Ascending aorta (tissue), 2 donors: ENCODE data around the gene SMAD5. TPM values are rescaled to one million over a fixed set of nuclear protein-coding genes. Genes with fewer than 3 reads are reported as not detected.

ENCODE experiments used
- DNase-seq, 2 donors: peaks; one replicate each; pipeline ENCODE4 v3.0.0-alpha.2; 2019; ENCODE audit warnings: low spot score in 2 of 2
- H3K27ac ChIP-seq, 2 donors: fragments of 200-600 bp; sonication (generic); one replicate each; pipeline ENCODE4 v1.5.1; 2016 to 2017; ENCODE audit warnings: mild to moderate bottlenecking in 1 of 2
- H3K27me3 ChIP-seq: fragments of 200-600 bp; sonication (generic); one replicate; pipeline ENCODE4 v1.5.1; 2017
- H3K36me3 ChIP-seq, 2 donors: fragments of 200-600 bp; sonication (generic); one replicate each; pipeline ENCODE4 v1.5.1; 2016
- H3K4me1 ChIP-seq, 2 donors: fragments of 200-600 bp; sonication (generic); one replicate each; pipeline ENCODE4 v1.5.1; 2016 to 2017; ENCODE audit warnings: mild to moderate bottlenecking in 1 of 2
- H3K4me3 ChIP-seq, 2 donors: fragments of 200-600 bp; sonication (generic); one replicate each; pipeline ENCODE4 v1.5.1; 2016 to 2017; ENCODE audit warnings: mild to moderate bottlenecking in 1 of 2
- H3K9me3 ChIP-seq, 2 donors: fragments of 200-600 bp; sonication (generic); one replicate each; pipeline ENCODE4 v1.5.1; 2016
- intact Hi-C: fragments of 100-400 bp; cut with DNase I; formaldehyde crosslinking; loops from one replicate; pipeline ENCODE4 v1.15.1; 2023
- total RNA-seq: library from RNA; depleted of rRNA; stranded (reverse); fragments of >200 nt; gene quantifications from one replicate; pipeline ENCODE4 v1.1.0, GENCODE V29; 2016
- TF ChIP-seq, protein P1 (sequence below), 3 experiments: fragments of 200-600 bp in 2 of 3; fragments of 450-650 bp in 1 of 3; sonication (generic) in 2 of 3; IDR thresholded peaks; one replicate each; pipeline ENCODE4 v1.5.1; 2016 to 2019; ENCODE audit warnings: antibody characterized with exemption in 3 of 3, mild to moderate bottlenecking in 1 of 3, moderate library complexity in 1 of 3

Gene SMAD5
- total RNA-seq, 1 donor from 2014 or later: 23.8 TPM

GRCh38 chr5:136162008-136162407 lies 29.4 kb downstream of the SMAD5 start:
- Histone ChIP-seq H3K9me3 (no peaks in the 10 kb centered on the region), H3K27me3 (no peaks in the 10 kb centered on the region), H3K4me3 (no peak overlapping the region), H3K36me3 (peaks cover 7 to 27% of the 10 kb centered on the region in 2 donors), H3K27ac (no peak overlapping the region), H3K4me1 (peaks cover 0 to 9% of the 10 kb centered on the region in 2 donors)
- intact Hi-C loops: no loop called here
- DNase-seq: no peak
- TF ChIP-seq, protein P1, sequence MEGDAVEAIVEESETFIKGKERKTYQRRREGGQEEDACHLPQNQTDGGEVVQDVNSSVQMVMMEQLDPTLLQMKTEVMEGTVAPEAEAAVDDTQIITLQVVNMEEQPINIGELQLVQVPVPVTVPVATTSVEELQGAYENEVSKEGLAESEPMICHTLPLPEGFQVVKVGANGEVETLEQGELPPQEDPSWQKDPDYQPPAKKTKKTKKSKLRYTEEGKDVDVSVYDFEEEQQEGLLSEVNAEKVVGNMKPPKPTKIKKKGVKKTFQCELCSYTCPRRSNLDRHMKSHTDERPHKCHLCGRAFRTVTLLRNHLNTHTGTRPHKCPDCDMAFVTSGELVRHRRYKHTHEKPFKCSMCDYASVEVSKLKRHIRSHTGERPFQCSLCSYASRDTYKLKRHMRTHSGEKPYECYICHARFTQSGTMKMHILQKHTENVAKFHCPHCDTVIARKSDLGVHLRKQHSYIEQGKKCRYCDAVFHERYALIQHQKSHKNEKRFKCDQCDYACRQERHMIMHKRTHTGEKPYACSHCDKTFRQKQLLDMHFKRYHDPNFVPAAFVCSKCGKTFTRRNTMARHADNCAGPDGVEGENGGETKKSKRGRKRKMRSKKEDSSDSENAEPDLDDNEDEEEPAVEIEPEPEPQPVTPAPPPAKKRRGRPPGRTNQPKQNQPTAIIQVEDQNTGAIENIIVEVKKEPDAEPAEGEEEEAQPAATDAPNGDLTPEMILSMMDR (IDR thresholded peaks at IDR 0.05): no peak

- Histone ChIP-seq H3K36me3 (peaks cover 7 to 37% of the 10 kb centered on the region in 2 donors), H3K4me1 (peaks cover 0 to 6% of the 10 kb centered on the region in 2 donors), H3K27me3 (no peaks in the 10 kb centered on the region), H3K9me3 (no peaks in the 10 kb centered on the region), H3K4me3 (no peak overlapping the region), H3K27ac (no peak overlapping the region)
- TF ChIP-seq, protein P1 (IDR thresholded peaks at IDR 0.05): no peak
- DNase-seq: no peak
- intact Hi-C loops: no loop called here
Observed at GRCh38 chr5:136164226-136164625, 31.6 kb downstream of the SMAD5 start.

- no peaks in the 10 kb centered on the region for H3K27me3 ChIP-seq
- H3K4me1 ChIP-seq: no peaks in the 10 kb centered on the region
- TF ChIP-seq, protein P1 (IDR thresholded peaks at IDR 0.05): no peak
- no peak overlapping the region for H3K27ac ChIP-seq
- no peak for DNase-seq
- H3K36me3 ChIP-seq: peaks cover 7 to 29% of the 10 kb centered on the region in 2 donors
- H3K4me3 ChIP-seq: no peak overlapping the region
- intact Hi-C loops: no loop called here
- H3K9me3 ChIP-seq: no peaks in the 10 kb centered on the region
Observed at GRCh38 chr5:136166909-136167308, 34.3 kb downstream of the SMAD5 start.

GRCh38 chr5:136169218-136169617 lies 36.6 kb downstream of the SMAD5 start:
- no peaks in the 10 kb centered on the region for H3K9me3 ChIP-seq
- DNase-seq: no peak
- no peak overlapping the region for H3K27ac ChIP-seq
- H3K4me1 ChIP-seq: no peaks in the 10 kb centered on the region
- H3K4me3 ChIP-seq: no peak overlapping the region
- TF ChIP-seq, protein P1 (IDR thresholded peaks at IDR 0.05): no peak
- H3K27me3 ChIP-seq: no peaks in the 10 kb centered on the region
- intact Hi-C loops: no loop called here
- peaks cover 11 to 25% of the 10 kb centered on the region in 2 donors for H3K36me3 ChIP-seq

DNA sequence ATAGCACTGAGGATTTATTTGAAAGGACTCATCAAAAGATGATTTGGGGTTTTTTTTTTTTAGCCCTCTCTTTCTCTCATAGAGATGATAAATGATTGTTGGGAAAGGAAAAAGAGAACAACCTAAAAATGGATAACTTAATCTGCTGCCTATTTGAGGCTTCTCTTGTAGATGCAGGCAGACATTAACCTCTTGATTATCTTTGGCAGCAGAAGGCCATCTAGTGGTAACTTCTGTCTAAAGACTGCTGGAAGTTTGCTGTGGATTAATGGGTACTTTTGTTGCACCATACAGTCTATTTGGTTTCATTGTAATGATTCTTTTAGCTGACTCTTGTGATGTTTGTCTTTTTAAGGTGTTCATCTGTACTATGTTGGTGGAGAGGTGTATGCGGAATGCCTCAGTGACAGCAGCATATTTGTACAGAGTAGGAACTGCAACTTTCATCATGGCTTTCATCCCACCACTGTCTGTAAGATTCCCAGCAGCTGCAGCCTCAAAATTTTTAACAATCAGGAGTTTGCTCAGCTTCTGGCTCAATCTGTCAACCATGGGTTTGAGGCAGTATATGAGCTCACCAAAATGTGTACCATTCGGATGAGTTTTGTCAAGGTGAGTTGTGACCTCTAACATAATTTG lies 41.5 kb downstream of the SMAD5 start:
- H3K27ac ChIP-seq: no peak overlapping the region
- no peaks in the 10 kb centered on the region for H3K9me3 ChIP-seq
- H3K27me3 ChIP-seq: no peaks in the 10 kb centered on the region
- TF ChIP-seq, protein P1 (IDR thresholded peaks at IDR 0.05): peak in 2 of 3 experiments; percentile 36 to 48
- DNase-seq: no peak
- H3K4me1 ChIP-seq: no peaks in the 10 kb centered on the region
- peaks cover 38 to 40% of the 10 kb centered on the region in 2 donors for H3K36me3 ChIP-seq
- intact Hi-C loops: loop anchor here (2.0 kb wide), 1 partner anchor 229 kb away; no protein-coding TSS in a partner anchor
- no peak overlapping the region for H3K4me3 ChIP-seq
